RWPE1 (cell line): Measurements from ENCODE around the gene CCL14.
"Not testable (repeated sequence)": the region's sequence is repeated elsewhere in the genome, so short reads cannot be mapped to it uniquely, and the experiment has no call there.

Experiments used
- CTCF ChIA-PET: fragments of 350-600 bp; sonication (Branson Sonifier 250); formaldehyde crosslinking; extraction: SDS; loops from one replicate; lab custom pipeline; 2021; lab: Yijun Ruan, JAX
- POLR2A ChIA-PET: fragments of 400-600 bp; formaldehyde crosslinking; extraction: SDS; loops from one replicate; lab custom pipeline; 2020; ENCODE audit warnings: antibody characterized with exemption; ENCODE audit not compliant: low non-redundant PET; lab: Yijun Ruan, JAX
- DNase-seq: peaks from one replicate; pipeline ENCODE4 v3.0.0; 2012; ENCODE audit warnings: low spot score
- H3K27ac ChIP-seq: fragments of 450-650 bp; 2 replicates; pipeline ENCODE4 v1.5.1; 2017
- CTCF ChIP-seq: fragments of 450-650 bp; conservative IDR thresholded peaks from 2 replicates; pipeline ENCODE4 v1.5.1; 2017; ENCODE audit warnings: low read depth, mild to moderate bottlenecking

The CCL14 gene

GRCh38 chr17:35998018-35998545, 11.6 kb upstream of the CCL14 start:
- DNase-seq: no peak
- ChIA-PET POLR2A (no interaction called here), CTCF (no interaction called here)
- H3K27ac ChIP-seq: no peak overlapping the region
- no peak for TF ChIP-seq CTCF

- POLR2A ChIA-PET, CTCF ChIA-PET, H3K27ac ChIP-seq, DNase-seq: not testable (repeated sequence)
These were observed 8.8 kb upstream of the CCL14 start for GRCh38 chr17:35995346-35995745.

GRCh38 chr17:35991075-35991474, 4.5 kb upstream of the CCL14 start:
- DNase-seq: no peak
- CTCF ChIA-PET: no interaction called here

GRCh38 chr17:35988164-35988563, 1.6 kb upstream of the CCL14 start:
- CTCF ChIA-PET: no interaction called here

More at GRCh38 chr17:35991075-35991474, 4.5 kb upstream of the CCL14 start:
- no peak overlapping the region for H3K27ac ChIP-seq
- POLR2A ChIA-PET: no interaction called here
- TF ChIP-seq CTCF: no peak

GRCh38 chr17:35984140-35984539, 2.4 kb downstream of the CCL14 start:
- no peak overlapping the region for H3K27ac ChIP-seq
- CTCF ChIA-PET: no interaction called here
- TF ChIP-seq CTCF: no peak
- POLR2A ChIA-PET: no interaction called here
- no peak for DNase-seq

More at GRCh38 chr17:35988164-35988563, 1.6 kb upstream of the CCL14 start:
- no peak for DNase-seq
- no peak overlapping the region for H3K27ac ChIP-seq
- no peak for TF ChIP-seq CTCF
- POLR2A ChIA-PET: no interaction called here

- ChIA-PET CTCF (interaction anchor here (0.6 kb wide), 2 partner anchors 220 to 1834 kb away, joined by 3 to 4 read pairs; no protein-coding TSS in a partner anchor), POLR2A (no interaction called here)
- no peak for TF ChIP-seq CTCF
These were observed 3.9 kb downstream of the CCL14 start for GRCh38 chr17:35982409-35983191.

GRCh38 chr17:35981908-35982330, 4.6 kb downstream of the CCL14 start:
- ChIA-PET POLR2A (no interaction called here), CTCF (interaction anchor here (0.6 kb wide), 4 partner anchors 220 to 1835 kb away, joined by 3 to 4 read pairs (median 3); no protein-coding TSS in a partner anchor)
- no peak for DNase-seq
- no peak overlapping the region for H3K27ac ChIP-seq
- no peak for TF ChIP-seq CTCF

More at GRCh38 chr17:35982409-35983191, 3.9 kb downstream of the CCL14 start:
- no peak overlapping the region for H3K27ac ChIP-seq
- DNase-seq: no peak
